Activated CD8-positive, alpha-beta memory T cell treated with anti-CD3 and anti-CD28 coated beads for 4 hours (primary cell): ENCODE measurements around the gene DTL.

Experiments
- DNase-seq, 2 donors: peaks; one replicate each; pipeline ENCODE4 v3.0.0-alpha.2; 2020; ENCODE audit warnings: low read depth in 2 of 2

Gene DTL

GRCh38 chr1:212097360-212097759 is 61.8 kb downstream of the DTL start:
- no peak for DNase-seq

GRCh38 chr1:212098310-212098709 is 62.8 kb downstream of the DTL start:
- no peak for DNase-seq

GRCh38 chr1:212098771-212099170 is 63.2 kb downstream of the DTL start:
- no peak for DNase-seq

- DNase-seq, result no peak
Observed at GRCh38 chr1:212101251-212101650, 65.7 kb downstream of the DTL start.

GRCh38 chr1:212101735-212102134 is 66.2 kb downstream of the DTL start:
- no peak for DNase-seq

- no peak for DNase-seq
Observed at GRCh38 chr1:212104586-212105325, 69.2 kb downstream of the DTL start.

GRCh38 chr1:212106286-212106792 is 70.8 kb downstream of the DTL start:
- no peak for DNase-seq

GRCh38 chr1:212107481-212107880 is 71.9 kb downstream of the DTL start:
- no peak for DNase-seq

- no peak for DNase-seq
Observed at GRCh38 chr1:212108187-212108586, 72.6 kb downstream of the DTL start.

- DNase-seq, result no peak
Observed at GRCh38 chr1:212108981-212109380, 73.4 kb downstream of the DTL start.

- no peak for DNase-seq
Observed at GRCh38 chr1:212109728-212110127, 74.2 kb downstream of the DTL start.

- no peak for DNase-seq
Observed at GRCh38 chr1:212110617-212111016, 75.1 kb downstream of the DTL start.

- DNase-seq, result no peak
Observed at GRCh38 chr1:212111536-212111935, 76.0 kb downstream of the DTL start.

- DNase-seq, result no peak
Observed at GRCh38 chr1:212113706-212114105, 78.2 kb downstream of the DTL start.

- no peak for DNase-seq
Observed at GRCh38 chr1:212118167-212118871, 82.8 kb downstream of the DTL start.

- no peak for DNase-seq
Observed at GRCh38 chr1:212118872-212119260, 83.3 kb downstream of the DTL start.

GRCh38 chr1:212119397-212119837 is 83.9 kb downstream of the DTL start:
- no peak for DNase-seq

GRCh38 chr1:212119863-212120262 is 84.3 kb downstream of the DTL start:
- no peak for DNase-seq

- no peak for DNase-seq
Observed at GRCh38 chr1:212121779-212122178, 86.2 kb downstream of the DTL start.

- no peak for DNase-seq
Observed at GRCh38 chr1:212124690-212125582, 89.4 kb downstream of the DTL start.

GRCh38 chr1:212125654-212126053 is 90.1 kb downstream of the DTL start:
- no peak for DNase-seq

- no peak for DNase-seq
Observed at GRCh38 chr1:212127221-212127620, 91.7 kb downstream of the DTL start.
